ENCODE results near the gene TMEM14A. TPM values are rescaled to one million over a fixed set of nuclear protein-coding genes. Genes with fewer than 3 reads are reported as not detected.

TMEM14A gene
- total and polyA plus RNA-seq, 9 of the 15 experiments (the other 6 are each of a cell fraction or from before 2014, with no cell fraction given), result 3.5 to 43.3 (median 8.5) TPM

GRCh38 chr6:52664186-52664990, 6.5 kb upstream of the TMEM14A start (continued):
- no peak for TF ChIP-seq PREB (CRISPR knock-in tag; IDR thresholded peaks at IDR 0.05)
- no peak for TF ChIP-seq PTBP1 (IDR thresholded peaks at IDR 0.05; ENCODE audit: low read depth, low read length)
- TF ChIP-seq CGGBP1 (CRISPR knock-in tag; IDR thresholded peaks at IDR 0.05), result no peak
- TF ChIP-seq, protein P1, sequence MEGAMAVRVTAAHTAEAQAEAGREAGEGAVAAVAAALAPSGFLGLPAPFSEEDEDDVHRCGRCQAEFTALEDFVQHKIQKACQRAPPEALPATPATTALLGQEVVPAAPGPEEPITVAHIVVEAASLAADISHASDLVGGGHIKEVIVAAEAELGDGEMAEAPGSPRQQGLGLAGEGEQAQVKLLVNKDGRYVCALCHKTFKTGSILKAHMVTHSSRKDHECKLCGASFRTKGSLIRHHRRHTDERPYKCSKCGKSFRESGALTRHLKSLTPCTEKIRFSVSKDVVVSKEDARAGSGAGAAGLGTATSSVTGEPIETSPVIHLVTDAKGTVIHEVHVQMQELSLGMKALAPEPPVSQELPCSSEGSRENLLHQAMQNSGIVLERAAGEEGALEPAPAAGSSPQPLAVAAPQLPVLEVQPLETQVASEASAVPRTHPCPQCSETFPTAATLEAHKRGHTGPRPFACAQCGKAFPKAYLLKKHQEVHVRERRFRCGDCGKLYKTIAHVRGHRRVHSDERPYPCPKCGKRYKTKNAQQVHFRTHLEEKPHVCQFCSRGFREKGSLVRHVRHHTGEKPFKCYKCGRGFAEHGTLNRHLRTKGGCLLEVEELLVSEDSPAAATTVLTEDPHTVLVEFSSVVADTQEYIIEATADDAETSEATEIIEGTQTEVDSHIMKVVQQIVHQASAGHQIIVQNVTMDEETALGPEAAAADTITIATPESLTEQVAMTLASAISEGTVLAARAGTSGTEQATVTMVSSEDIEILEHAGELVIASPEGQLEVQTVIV (CRISPR knock-in tag; IDR thresholded peaks at IDR 0.05; ENCODE audit: borderline replicate concordance), result no peak
- TF ChIP-seq NCOA4 (IDR thresholded peaks at IDR 0.05; ENCODE audit: partially characterized antibody), result no peak
- TF ChIP-seq MCM5 (IDR thresholded peaks at IDR 0.05; ENCODE audit: low read depth), result no peak
- no peak for TF ChIP-seq EHMT2 (IDR thresholded peaks at IDR 0.05)
- TF ChIP-seq EP300 (IDR thresholded peaks at IDR 0.05; ENCODE audit: low read length), result no peak
- TF ChIP-seq MEF2A (IDR thresholded peaks at IDR 0.05; ENCODE audit: control insufficient read depth, low read depth, low read length), result no peak
- TF ChIP-seq SOX6 (IDR thresholded peaks at IDR 0.05), result no peak
- TF ChIP-seq TSC22D4 (tag; IDR thresholded peaks at IDR 0.05), result no peak
- TF ChIP-seq BACH1 (tag; IDR thresholded peaks at IDR 0.05), result no peak
- TF ChIP-seq, protein P2, sequence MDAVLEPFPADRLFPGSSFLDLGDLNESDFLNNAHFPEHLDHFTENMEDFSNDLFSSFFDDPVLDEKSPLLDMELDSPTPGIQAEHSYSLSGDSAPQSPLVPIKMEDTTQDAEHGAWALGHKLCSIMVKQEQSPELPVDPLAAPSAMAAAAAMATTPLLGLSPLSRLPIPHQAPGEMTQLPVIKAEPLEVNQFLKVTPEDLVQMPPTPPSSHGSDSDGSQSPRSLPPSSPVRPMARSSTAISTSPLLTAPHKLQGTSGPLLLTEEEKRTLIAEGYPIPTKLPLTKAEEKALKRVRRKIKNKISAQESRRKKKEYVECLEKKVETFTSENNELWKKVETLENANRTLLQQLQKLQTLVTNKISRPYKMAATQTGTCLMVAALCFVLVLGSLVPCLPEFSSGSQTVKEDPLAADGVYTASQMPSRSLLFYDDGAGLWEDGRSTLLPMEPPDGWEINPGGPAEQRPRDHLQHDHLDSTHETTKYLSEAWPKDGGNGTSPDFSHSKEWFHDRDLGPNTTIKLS (IDR thresholded peaks at IDR 0.05; ENCODE audit: borderline replicate concordance, low read depth), result no peak
- no peak for TF ChIP-seq ZEB2 (IDR thresholded peaks at IDR 0.05)
- no peak for TF ChIP-seq NFXL1 (CRISPR knock-in tag; IDR thresholded peaks at IDR 0.05)
- TF ChIP-seq SAFB2 (IDR thresholded peaks at IDR 0.05; ENCODE audit: borderline replicate concordance, low read depth, low read length, severe bottlenecking), result no peak
- no peak for TF ChIP-seq ZNF444 (CRISPR knock-in tag; IDR thresholded peaks at IDR 0.05)
- no peak for TF ChIP-seq PTTG1 (tag; IDR thresholded peaks at IDR 0.05; ENCODE audit: low read depth)
- no peak for TF ChIP-seq ZNF277 (CRISPR knock-in tag; IDR thresholded peaks at IDR 0.05; ENCODE audit: borderline replicate concordance)

All from K562 (cell line).